HG03066 (cell line): ENCODE data around the gene NTN5.
A peak's percentile ranks its signal among the peaks of the same experiment; 100 is the strongest.
"Not testable (repeated sequence)": the region's sequence is repeated elsewhere in the genome, so short reads cannot be mapped to it uniquely, and the experiment has no call there.

Source experiments
- ATAC-seq: cut with Tn5 transposase; IDR thresholded peaks from one replicate; pipeline ENCODE4 v1.9.1; 2021; ENCODE audit warnings: low read depth; ENCODE audit not compliant: unreplicated experiment

NTN5 gene

GRCh38 chr19:48672994-48673393 lies at the start of gene NTN5:
Gene NTN5 (minus strand): TSS chr19:48673017. CDS start chr19:48670986, 2,031 bp downstream.
- no peak for ATAC-seq

GRCh38 chr19:48722196-48722708 lies 49.4 kb upstream of the NTN5 start:
- ATAC-seq, result no peak

- ATAC-seq, result peak; percentile 84
Observed at GRCh38 chr19:48720613-48721296, 47.9 kb upstream of the NTN5 start.

GRCh38 chr19:48720251-48720612 lies 47.4 kb upstream of the NTN5 start:
- no peak for ATAC-seq

GRCh38 chr19:48719263-48720171 lies 46.7 kb upstream of the NTN5 start, which contains the start of gene MAMSTR:
Gene MAMSTR (minus strand): TSS chr19:48719725. CDS start chr19:48719031, 694 bp downstream.
- no peak for ATAC-seq

- ATAC-seq, result no peak
Observed at GRCh38 chr19:48718711-48719231, 46.0 kb upstream of the NTN5 start.

- ATAC-seq, result not testable (repeated sequence)
Observed at GRCh38 chr19:48718106-48718505, 45.3 kb upstream of the NTN5 start.

GRCh38 chr19:48716562-48717291 lies 43.9 kb upstream of the NTN5 start:
- ATAC-seq, result no peak

- ATAC-seq, result no peak
Observed at GRCh38 chr19:48715681-48716171, 42.9 kb upstream of the NTN5 start.

- ATAC-seq, result no peak
Observed at GRCh38 chr19:48714759-48715675, 42.2 kb upstream of the NTN5 start.

- ATAC-seq, result peak; percentile 89
Observed at GRCh38 chr19:48713864-48714755, 41.3 kb upstream of the NTN5 start.

- ATAC-seq, result no peak
Observed at GRCh38 chr19:48713041-48713863, 40.4 kb upstream of the NTN5 start.

- no peak for ATAC-seq
Observed at GRCh38 chr19:48711106-48711662, 38.4 kb upstream of the NTN5 start.

- no peak for ATAC-seq
Observed at GRCh38 chr19:48708471-48708870, 35.7 kb upstream of the NTN5 start.

GRCh38 chr19:48705431-48705830 lies 32.6 kb upstream of the NTN5 start:
- ATAC-seq, result no peak

- no peak for ATAC-seq
Observed at GRCh38 chr19:48703316-48703715, 30.5 kb upstream of the NTN5 start.

GRCh38 chr19:48702701-48703100 lies 29.9 kb upstream of the NTN5 start:
- ATAC-seq, result no peak
